Keratinocyte (primary cell): ENCODE data around the gene RTBDN. TPM values are rescaled to one million over a fixed set of nuclear protein-coding genes. Genes with fewer than 3 reads are reported as not detected.

Experiments
- DNase-seq: peaks from one replicate; pipeline ENCODE4 v3.0.0-alpha.2; 2011; ENCODE audit warnings: low read depth, missing footprints, low spot score
- FAIRE-seq: peaks from 2 replicates; lab custom pipeline; 2011; peaks lifted over from hg19 to GRCh38; lab: Jason Lieb, UNC
- H2AFZ ChIP-seq: 2 replicates; pipeline ENCODE4 v1.6.0; 2012; ENCODE audit warnings: low read length, control low read depth, inconsistent platforms; ENCODE audit not compliant: control insufficient read depth
- H3K27ac ChIP-seq: 2 replicates; pipeline ENCODE4 v1.5.1; 2011; ENCODE audit warnings: low read length; ENCODE audit not compliant: control insufficient read depth, insufficient read depth
- H3K27me3 ChIP-seq: 3 replicates; pipeline ENCODE4 v1.6.0; 2011; ENCODE audit warnings: low read length; ENCODE audit not compliant: control insufficient read depth, insufficient read depth; ENCODE audit errors: extremely low read depth
- H3K36me3 ChIP-seq, 2 experiments: 2 replicates in 1 of 2; 3 replicates in 1 of 2; pipeline ENCODE4 v1.5.1; 2011; ENCODE audit warnings: low read length in 2 of 2, mild to moderate bottlenecking in 1 of 2; ENCODE audit not compliant: control insufficient read depth in 2 of 2, insufficient read depth in 2 of 2; ENCODE audit errors: extremely low read depth in 1 of 2
- H3K4me1 ChIP-seq: 3 replicates; pipeline ENCODE4 v1.5.1; 2011; ENCODE audit warnings: low read length; ENCODE audit not compliant: control insufficient read depth, insufficient read depth; ENCODE audit errors: extremely low read depth
- H3K4me2 ChIP-seq: 3 replicates; pipeline ENCODE4 v1.6.0; 2011; ENCODE audit warnings: low read depth, low read length; ENCODE audit not compliant: control insufficient read depth, insufficient read depth; ENCODE audit errors: extremely low read depth
- H3K4me3 ChIP-seq, 3 experiments: fragments of 200-600 bp in 1 of 3; sonication (generic) in 1 of 3; 2 replicates in 2 of 3; 3 replicates in 1 of 3; pipeline ENCODE4 v1.5.1; 2011 to 2016; ENCODE audit warnings: low read length in 3 of 3, mild to moderate bottlenecking in 3 of 3, control low read depth in 2 of 3, inconsistent platforms in 1 of 3, low read depth in 1 of 3, mixed read lengths in 1 of 3, mixed run types in 1 of 3, moderate library complexity in 1 of 3; ENCODE audit not compliant: control insufficient read depth in 2 of 3, insufficient read depth in 2 of 3; ENCODE audit errors: extremely low read depth in 1 of 3
- H3K79me2 ChIP-seq: 2 replicates; pipeline ENCODE4 v1.6.0; 2012; ENCODE audit warnings: low read length; ENCODE audit not compliant: control insufficient read depth, insufficient read depth
- H3K9ac ChIP-seq: 3 replicates; pipeline ENCODE4 v1.6.0; 2011; ENCODE audit warnings: low read length; ENCODE audit not compliant: control insufficient read depth, insufficient read depth; ENCODE audit errors: extremely low read depth
- H3K9me1 ChIP-seq: 3 replicates; pipeline ENCODE4 v1.6.0; 2011; ENCODE audit warnings: low read length; ENCODE audit not compliant: control insufficient read depth, insufficient read depth; ENCODE audit errors: extremely low read depth
- H3K9me3 ChIP-seq: 2 replicates; pipeline ENCODE4 v1.5.1; 2012; ENCODE audit warnings: low read depth, low read length; ENCODE audit not compliant: control insufficient read depth
- H4K20me1 ChIP-seq: 3 replicates; pipeline ENCODE4 v1.6.0; 2011; ENCODE audit warnings: low read length; ENCODE audit not compliant: control insufficient read depth, insufficient read depth; ENCODE audit errors: extremely low read depth
- CTCF ChIP-seq, 3 experiments: IDR thresholded peaks in 1 of 3; conservative IDR thresholded peaks in 1 of 3; optimal IDR thresholded peaks in 1 of 3; 2 replicates in 2 of 3; 3 replicates in 1 of 3; pipeline versions ENCODE3 to v1.5.1; 2011; ENCODE audit warnings: low read length in 3 of 3, mild to moderate bottlenecking in 3 of 3, moderate library complexity in 2 of 3, control low read depth in 1 of 3, inconsistent platforms in 1 of 3; ENCODE audit not compliant: insufficient read depth in 2 of 3; ENCODE audit errors: extremely low read depth in 1 of 3
- EZH2 ChIP-seq: IDR thresholded peaks from one replicate; pipeline ENCODE4 v1.6.1; 2012; ENCODE audit warnings: inconsistent platforms, mild to moderate bottlenecking, low read length, moderate library complexity
- dilution Hi-C: fragments of 300-500 bp; cut with MboI; formaldehyde crosslinking; loops from one replicate; pipeline ENCODE4 v1.7.0; 2020; ENCODE audit warnings: low sequenced_read_pairs; ENCODE audit not compliant: extremely low pct_ligation_motif_present
- polyA plus RNA-seq, 5 experiments: library from polyadenylated mRNA; depleted of rRNA in 3 of 5; stranded (reverse) in 3 of 5; stranded (forward) in 1 of 5; unstranded in 1 of 5; fragments of >200 nt; gene quantifications; 1 replicate in 1 of 5; 2 replicates in 3 of 5; 3 replicates in 1 of 5; pipeline versions ENCODE4 v1.2.1 to v1.2.3, GENCODE V29; 2011 to 2012; ENCODE audit warnings: missing spikeins in 2 of 5, low read depth in 1 of 5, low replicate concordance in 1 of 5

RTBDN gene
- polyA plus RNA-seq, 1 donor (not counting 4 experiments of a cell fraction or from before 2014, with no cell fraction given): not detected

- H3K9me1 ChIP-seq: no peaks in the 10 kb centered on the region
- dilution Hi-C loops: no loop called here
- peak overlapping the region; percentile 88 for H3K4me2 ChIP-seq
- H3K27ac ChIP-seq: peak overlapping the region; percentile 81
- H3K4me1 ChIP-seq: peaks cover 69% of the 10 kb centered on the region
- no peaks in the 10 kb centered on the region for H3K36me3 ChIP-seq
- DNase-seq (no peak), FAIRE-seq (no peak)
- peak overlapping the region; percentile 73 for H3K9ac ChIP-seq
- no peaks in the 10 kb centered on the region for H4K20me1 ChIP-seq
- TF ChIP-seq EZH2 (no peak), CTCF (optimal IDR thresholded peaks at IDR 0.05 in 1 of 3, IDR thresholded peaks at IDR 0.05 in 1 of 3, conservative IDR thresholded peaks at IDR 0.05 in 1 of 3; ENCODE audit: extremely low read depth in 1 of 3, insufficient read depth in 2 of 3, low read length in 3 of 3) (no peak)
- peak overlapping the region in 2 of 3 experiments; percentile 34 to 45 for H3K4me3 ChIP-seq
- no peaks in the 10 kb centered on the region for H3K79me2 ChIP-seq
- no peaks in the 10 kb centered on the region for H3K9me3 ChIP-seq
- H3K27me3 ChIP-seq: no peaks in the 10 kb centered on the region
- H2AFZ ChIP-seq: no peak overlapping the region
These were observed 51.0 kb downstream of the RTBDN start for GRCh38 chr19:12783291-12783848.

GRCh38 chr19:12782424-12783290, 51.7 kb downstream of the RTBDN start:
- H2AFZ ChIP-seq: peak overlapping the region; percentile 60
- H3K4me1 ChIP-seq: peaks cover 70% of the 10 kb centered on the region
- TF ChIP-seq EZH2: no peak
- peak in 1 of 3 experiments; percentile 27 for TF ChIP-seq CTCF (optimal IDR thresholded peaks at IDR 0.05 in 1 of 3, IDR thresholded peaks at IDR 0.05 in 1 of 3, conservative IDR thresholded peaks at IDR 0.05 in 1 of 3; ENCODE audit: extremely low read depth in 1 of 3, insufficient read depth in 2 of 3, low read length in 3 of 3)
- H3K9ac ChIP-seq: peak overlapping the region; percentile 73
- H3K36me3 ChIP-seq: no peaks in the 10 kb centered on the region
- no peaks in the 10 kb centered on the region for H3K9me1 ChIP-seq
- no peaks in the 10 kb centered on the region for H3K79me2 ChIP-seq
- FAIRE-seq: no peak
- H3K27ac ChIP-seq: peak overlapping the region; percentile 81
- no peak for DNase-seq
- no peaks in the 10 kb centered on the region for H3K27me3 ChIP-seq
- H3K9me3 ChIP-seq: no peaks in the 10 kb centered on the region
- peak overlapping the region; percentile 88 for H3K4me2 ChIP-seq
- peak overlapping the region; percentile 34 to 57 (median 40) for H3K4me3 ChIP-seq
- dilution Hi-C loops: no loop called here
- H4K20me1 ChIP-seq: no peaks in the 10 kb centered on the region
